Medulla oblongata (tissue), 1 donor: Measurements from ENCODE around the gene EFNA3.

Source experiments
- DNase-seq: peaks from one replicate; pipeline ENCODE4 v3.0.0-alpha.2; 2015; ENCODE audit errors: extremely low spot score

EFNA3 gene

GRCh38 chr1:155083052-155083541 is 4.5 kb downstream of the EFNA3 start:
- no peak for DNase-seq

- DNase-seq: peak; percentile 46
These were observed 5.5 kb downstream of the EFNA3 start for GRCh38 chr1:155083865-155084721.

GRCh38 chr1:155084722-155085503 is 6.3 kb downstream of the EFNA3 start:
- peak; percentile 97 for DNase-seq

- peak; percentile 35 for DNase-seq
These were observed 7.0 kb downstream of the EFNA3 start for GRCh38 chr1:155085504-155086127.

- DNase-seq: peak; percentile 45
These were observed 7.6 kb downstream of the EFNA3 start for GRCh38 chr1:155086128-155086741.

GRCh38 chr1:155086856-155087535 is 8.4 kb downstream of the EFNA3 start:
- DNase-seq: no peak

- peak; percentile 80 for DNase-seq
These were observed 12.7 kb downstream of the EFNA3 start for GRCh38 chr1:155091071-155092051.

- no peak for DNase-seq
These were observed 13.5 kb downstream of the EFNA3 start for GRCh38 chr1:155092131-155092530.

GRCh38 chr1:155092641-155093040 is 14.0 kb downstream of the EFNA3 start:
- DNase-seq: no peak

- peak; percentile 63 for DNase-seq
These were observed 15.4 kb downstream of the EFNA3 start for GRCh38 chr1:155093911-155094621.

GRCh38 chr1:155094622-155094948 is 15.9 kb downstream of the EFNA3 start:
- DNase-seq: no peak

GRCh38 chr1:155099331-155099730 is 20.7 kb downstream of the EFNA3 start:
- DNase-seq: no peak

- DNase-seq: no peak
These were observed 24.7 kb downstream of the EFNA3 start for GRCh38 chr1:155103325-155103724.

GRCh38 chr1:155104605-155105534 is 26.2 kb downstream of the EFNA3 start:
- no peak for DNase-seq

GRCh38 chr1:155105604-155106011 is 27.0 kb downstream of the EFNA3 start:
- no peak for DNase-seq

- no peak for DNase-seq
These were observed 28.2 kb downstream of the EFNA3 start for GRCh38 chr1:155106862-155107261.

- DNase-seq: no peak
These were observed 28.9 kb downstream of the EFNA3 start for GRCh38 chr1:155107309-155108264.
